ENCODE results near the gene TGFBI.

TGFBI gene

GRCh38 chr5:136108180-136108611 is 79.4 kb downstream of the TGFBI start:
- DNase-seq (ENCODE audit: low read depth), result no peak
- TF ChIP-seq CTCF (IDR thresholded peaks at IDR 0.05; ENCODE audit: control insufficient read depth, extremely low read depth, insufficient read depth), result no peak
- H3K4me3 ChIP-seq (ENCODE audit: low read depth, low read length), result no peak overlapping the region

- no peak for DNase-seq (ENCODE audit: low read depth)
- no peak overlapping the region for H3K4me3 ChIP-seq (ENCODE audit: low read depth, low read length)
Observed at GRCh38 chr5:136108766-136109165, 80.0 kb downstream of the TGFBI start.

GRCh38 chr5:136109453-136110135 is 80.8 kb downstream of the TGFBI start:
- no peak for TF ChIP-seq CTCF (IDR thresholded peaks at IDR 0.05; ENCODE audit: control insufficient read depth, extremely low read depth, insufficient read depth)
- H3K4me3 ChIP-seq (ENCODE audit: low read depth, low read length), result no peak overlapping the region
- no peak for DNase-seq (ENCODE audit: low read depth)

More at GRCh38 chr5:136108766-136109165, 80.0 kb downstream of the TGFBI start:
- TF ChIP-seq CTCF (IDR thresholded peaks at IDR 0.05; ENCODE audit: control insufficient read depth, extremely low read depth, insufficient read depth), result no peak
